Endodermal cell (in vitro differentiated cells): ENCODE measurements around the gene PFDN1. TPM values are rescaled to one million over a fixed set of nuclear protein-coding genes. Genes with fewer than 3 reads are reported as not detected.
"Not testable (repeated sequence)": the region's sequence is repeated elsewhere in the genome, so short reads cannot be mapped to it uniquely, and the experiment has no call there.

ENCODE experiments used
- DNase-seq: peaks from one replicate; pipeline ENCODE4 v3.0.0-alpha.2; 2017
- H3K27ac ChIP-seq: 2 replicates; pipeline ENCODE4 v1.5.1; 2013; ENCODE audit warnings: mild to moderate bottlenecking, low read depth, low read length, moderate library complexity
- H3K27me3 ChIP-seq: 2 replicates; pipeline ENCODE4 v1.6.1; 2013; ENCODE audit warnings: mild to moderate bottlenecking, low read length, moderate library complexity; ENCODE audit not compliant: insufficient read depth, control insufficient read depth, poor library complexity, severe bottlenecking
- H3K36me3 ChIP-seq: 2 replicates; pipeline ENCODE4 v1.7.0; 2013; ENCODE audit warnings: mild to moderate bottlenecking, low read length, moderate library complexity; ENCODE audit not compliant: control insufficient read depth, insufficient read depth
- H3K4me1 ChIP-seq: one replicate; pipeline ENCODE4 v1.7.0; 2013; ENCODE audit warnings: low read length; ENCODE audit not compliant: control insufficient read depth, insufficient read depth
- H3K4me3 ChIP-seq: 2 replicates; pipeline ENCODE4 v1.5.1; 2013; ENCODE audit warnings: mild to moderate bottlenecking, low read length, moderate library complexity
- H3K9ac ChIP-seq: 2 replicates; pipeline ENCODE4 v1.6.1; 2013; ENCODE audit warnings: mild to moderate bottlenecking, low read length, moderate library complexity; ENCODE audit not compliant: poor library complexity, severe bottlenecking; ENCODE audit errors: extremely low read depth
- H3K9me3 ChIP-seq: 2 replicates; pipeline ENCODE4 v1.6.1; 2013; ENCODE audit warnings: mild to moderate bottlenecking, low read length, moderate library complexity; ENCODE audit not compliant: control insufficient read depth
- H3K27ac Mint-ChIP-seq: 2 replicates; pipeline ENCODE4 v1.8.0; 2020; ENCODE audit warnings: mixed read lengths
- H3K27me3 Mint-ChIP-seq: 2 replicates; pipeline ENCODE4 v1.8.0; 2021; ENCODE audit warnings: mild to moderate bottlenecking, mixed read lengths; ENCODE audit not compliant: insufficient read depth
- H3K36me3 Mint-ChIP-seq: 2 replicates; pipeline ENCODE4 v1.8.0; 2020; ENCODE audit warnings: low read depth, mixed read lengths
- H3K4me1 Mint-ChIP-seq: 2 replicates; pipeline ENCODE4 v1.8.0; 2020; ENCODE audit warnings: mixed read lengths
- H3K4me3 Mint-ChIP-seq: 2 replicates; pipeline ENCODE4 v1.8.0; 2020; ENCODE audit warnings: mild to moderate bottlenecking, moderate library complexity, mixed read lengths
- H3K9me3 Mint-ChIP-seq: 2 replicates; pipeline ENCODE4 v1.8.0; 2020; ENCODE audit warnings: mild to moderate bottlenecking, mixed read lengths
- WGBS, 2 experiments: methylation state at CpG; one replicate each; pipeline versions ENCODE4 v1.1.5 to v1.1.7; 2013; ENCODE audit warnings: missing lambda C conversion rate in 2 of 2, mixed read lengths in 1 of 2; ENCODE audit not compliant: insufficient coverage in 1 of 2, insufficient read length in 1 of 2; 5-methylcytosine and 5-hydroxymethylcytosine counted together
- total RNA-seq, 2 donors: library from RNA; stranded (reverse); fragmentation: NEBNext Ultra II Directional in 1 of 2; extraction: Animal tissue kit (Norgen Biotek cat#: 25700) in 1 of 2; gene quantifications; 2 replicates in 1 of 2; 3 replicates in 1 of 2; pipeline ENCODE4 v1.2.1, GENCODE V29; 2021
- TF ChIP-seq, protein P1 (sequence below): fragments of 200-600 bp; sonication (generic); conservative IDR thresholded peaks from 2 replicates; pipeline ENCODE4 v1.5.0; 2021; ENCODE audit warnings: antibody characterized with exemption, mild to moderate bottlenecking

Gene PFDN1
- total RNA-seq, 2 donors from 2014 or later, result 62.9 to 64.4 TPM

DNA sequence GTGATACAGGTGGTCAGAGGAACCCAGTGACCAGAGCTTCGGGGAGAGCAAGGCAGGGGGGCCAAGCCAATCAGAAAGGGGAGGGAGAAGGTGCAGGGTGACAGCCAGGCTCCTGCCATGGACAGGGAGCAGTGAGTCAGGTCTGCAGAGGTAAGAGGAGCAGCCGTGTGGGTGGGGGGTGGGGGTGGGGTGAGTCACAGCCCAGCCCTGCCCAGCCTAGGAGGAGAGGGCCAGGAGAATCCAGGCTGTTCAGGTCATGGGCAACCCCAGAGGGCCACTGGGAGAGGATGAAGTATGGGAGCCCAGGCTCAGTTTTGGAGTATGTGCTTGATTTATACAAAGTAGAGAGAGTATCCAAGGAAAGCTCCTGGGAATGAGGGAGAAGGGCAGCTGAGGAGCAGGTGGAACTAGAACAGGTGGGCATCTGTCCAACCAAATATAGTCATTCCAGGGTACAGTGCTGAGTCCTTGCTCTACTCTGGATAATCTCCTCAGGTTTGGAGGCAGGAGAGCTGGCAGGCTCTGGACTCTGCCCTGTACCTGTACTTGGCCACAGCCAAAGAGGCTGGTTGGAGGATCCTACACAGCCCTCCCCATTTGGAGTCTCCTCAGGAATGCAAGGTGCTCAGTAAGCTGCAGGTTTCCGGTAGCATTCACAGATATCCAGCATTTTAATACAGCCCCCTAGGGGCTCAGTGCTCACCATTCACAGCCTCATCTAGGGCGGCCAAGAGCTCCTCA is 42.0 kb upstream of the PFDN1 start:
- peak overlapping the region; percentile 69 for H3K4me3 Mint-ChIP-seq
- peaks cover 12% of the 10 kb centered on the region for H3K27me3 ChIP-seq
- WGBS, 2 experiments, result 64 to 70% methylated on average over 4 of the region's 4 CpGs
- no peak overlapping the region for H3K4me3 ChIP-seq
- H3K9me3 Mint-ChIP-seq, result no peaks in the 10 kb centered on the region
- no peak overlapping the region for H3K9ac ChIP-seq
- peaks cover 16% of the 10 kb centered on the region for H3K27me3 Mint-ChIP-seq
- H3K36me3 Mint-ChIP-seq, result no peaks in the 10 kb centered on the region
- no peak overlapping the region for H3K27ac ChIP-seq
- no peak overlapping the region for H3K27ac Mint-ChIP-seq
- TF ChIP-seq, protein P1, sequence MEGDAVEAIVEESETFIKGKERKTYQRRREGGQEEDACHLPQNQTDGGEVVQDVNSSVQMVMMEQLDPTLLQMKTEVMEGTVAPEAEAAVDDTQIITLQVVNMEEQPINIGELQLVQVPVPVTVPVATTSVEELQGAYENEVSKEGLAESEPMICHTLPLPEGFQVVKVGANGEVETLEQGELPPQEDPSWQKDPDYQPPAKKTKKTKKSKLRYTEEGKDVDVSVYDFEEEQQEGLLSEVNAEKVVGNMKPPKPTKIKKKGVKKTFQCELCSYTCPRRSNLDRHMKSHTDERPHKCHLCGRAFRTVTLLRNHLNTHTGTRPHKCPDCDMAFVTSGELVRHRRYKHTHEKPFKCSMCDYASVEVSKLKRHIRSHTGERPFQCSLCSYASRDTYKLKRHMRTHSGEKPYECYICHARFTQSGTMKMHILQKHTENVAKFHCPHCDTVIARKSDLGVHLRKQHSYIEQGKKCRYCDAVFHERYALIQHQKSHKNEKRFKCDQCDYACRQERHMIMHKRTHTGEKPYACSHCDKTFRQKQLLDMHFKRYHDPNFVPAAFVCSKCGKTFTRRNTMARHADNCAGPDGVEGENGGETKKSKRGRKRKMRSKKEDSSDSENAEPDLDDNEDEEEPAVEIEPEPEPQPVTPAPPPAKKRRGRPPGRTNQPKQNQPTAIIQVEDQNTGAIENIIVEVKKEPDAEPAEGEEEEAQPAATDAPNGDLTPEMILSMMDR, result peak; percentile 33
- peaks cover 3% of the 10 kb centered on the region for H3K36me3 ChIP-seq
- H3K4me1 Mint-ChIP-seq, result peaks cover 11% of the 10 kb centered on the region
- DNase-seq, result peak; percentile 69
- no peaks in the 10 kb centered on the region for H3K4me1 ChIP-seq
- no peaks in the 10 kb centered on the region for H3K9me3 ChIP-seq

DNA sequence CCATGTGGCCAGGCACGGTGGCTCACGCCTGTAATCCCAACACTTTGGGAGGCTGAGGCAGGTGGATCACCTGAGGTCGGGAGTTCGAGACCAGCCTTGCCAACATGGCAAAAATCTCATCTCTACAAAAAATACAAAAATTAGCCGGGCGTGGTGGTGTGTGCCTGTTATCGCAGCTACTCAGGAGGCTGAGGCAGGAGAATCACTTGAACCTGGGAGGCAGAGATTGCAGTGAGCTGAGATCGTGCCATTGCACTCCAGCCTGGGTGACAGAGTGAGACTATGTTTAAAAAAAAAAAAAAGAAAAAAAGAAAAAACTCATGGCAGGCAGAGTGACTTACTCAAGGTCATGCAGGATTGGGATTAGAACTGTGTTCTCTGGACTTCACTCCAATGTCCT is 40.9 kb upstream of the PFDN1 start:
- not testable (repeated sequence) for H3K4me1 ChIP-seq, H3K36me3 ChIP-seq, H3K27ac ChIP-seq, H3K4me3 Mint-ChIP-seq, H3K36me3 Mint-ChIP-seq, H3K9me3 Mint-ChIP-seq, DNase-seq, H3K27ac Mint-ChIP-seq, H3K9ac ChIP-seq, H3K4me3 ChIP-seq, H3K9me3 ChIP-seq
- Mint-ChIP-seq H3K27me3 (peaks cover 13% of the 10 kb centered on the region), H3K4me1 (peaks cover 11% of the 10 kb centered on the region)
- H3K27me3 ChIP-seq, result peaks cover 12% of the 10 kb centered on the region
- WGBS, 2 experiments, result 96 to 100% methylated on average over 2 to 8 of the region's 8 CpGs

DNA sequence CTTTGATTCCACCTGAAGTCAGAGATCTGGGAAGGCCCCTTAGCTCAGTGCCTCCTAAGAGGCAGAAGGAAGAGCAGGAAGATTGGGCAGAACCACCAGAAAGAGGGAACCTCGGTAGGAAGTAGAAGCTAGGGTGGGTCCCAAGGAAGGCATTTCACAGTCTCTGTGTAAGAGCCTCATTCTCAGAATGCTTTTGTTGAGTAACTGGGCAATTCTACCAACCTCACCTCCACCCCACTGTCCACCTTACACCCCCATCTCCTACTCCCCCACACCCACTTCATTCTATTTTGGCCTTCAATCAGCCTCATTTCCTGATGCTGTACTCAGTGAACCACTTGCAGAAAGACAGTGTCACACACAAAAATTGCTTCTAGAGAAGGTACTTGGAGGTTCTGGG is 40.0 kb upstream of the PFDN1 start:
- no peaks in the 10 kb centered on the region for H3K9me3 ChIP-seq
- H3K27me3 Mint-ChIP-seq, result peaks cover 12% of the 10 kb centered on the region
- peaks cover 12% of the 10 kb centered on the region for H3K27me3 ChIP-seq
- peaks cover 11% of the 10 kb centered on the region for H3K4me1 Mint-ChIP-seq
- DNase-seq, result no peak
- peaks cover 3% of the 10 kb centered on the region for H3K36me3 ChIP-seq
- no peaks in the 10 kb centered on the region for H3K4me1 ChIP-seq
- no peak overlapping the region for H3K4me3 ChIP-seq
- no peak overlapping the region for H3K27ac Mint-ChIP-seq
- TF ChIP-seq, protein P1, result no peak
- no peaks in the 10 kb centered on the region for H3K9me3 Mint-ChIP-seq
- no peak overlapping the region for H3K27ac ChIP-seq
- H3K4me3 Mint-ChIP-seq, result no peak overlapping the region
- no peaks in the 10 kb centered on the region for H3K36me3 Mint-ChIP-seq
- WGBS, 2 experiments, result 60 to 74% methylated on average over 1 of the region's 1 CpG
- no peak overlapping the region for H3K9ac ChIP-seq
